H1 (cell line): ENCODE data around the gene HOMER3. TPM values are rescaled to one million over a fixed set of nuclear protein-coding genes. Genes with fewer than 3 reads are reported as not detected.

Experiments used
- EZH2 ChIP-seq: fragments of 200-600 bp; sonication (generic); IDR thresholded peaks from 2 replicates; pipeline ENCODE4 v1.7.1; 2012; ENCODE audit warnings: low read depth, mild to moderate bottlenecking, moderate library complexity, low read length, inconsistent platforms; ENCODE audit not compliant: severe bottlenecking
- GABPA ChIP-seq: IDR thresholded peaks from 2 replicates; pipeline ENCODE4 v1.6.1; 2011; ENCODE audit warnings: mild to moderate bottlenecking, low read length, moderate library complexity, borderline replicate concordance; ENCODE audit not compliant: insufficient read depth
- JUN ChIP-seq: IDR thresholded peaks from 2 replicates; pipeline ENCODE4 v1.6.1; 2011; ENCODE audit warnings: low read depth, mild to moderate bottlenecking, improper control_type of control experiment, low read length
- MAFK ChIP-seq: IDR thresholded peaks from 2 replicates; pipeline ENCODE4 v1.6.1; 2012; ENCODE audit warnings: low read depth, mild to moderate bottlenecking, improper control_type of control experiment, low read length
- PHF8 ChIP-seq: fragments of 200-600 bp; sonication (generic); conservative IDR thresholded peaks from 2 replicates; pipeline ENCODE4 v1.7.1; 2012; ENCODE audit warnings: low read depth, mild to moderate bottlenecking, inconsistent platforms, low read length, moderate library complexity
- TAF1 ChIP-seq: IDR thresholded peaks from 2 replicates; pipeline ENCODE4 v1.6.1; 2011; ENCODE audit warnings: mild to moderate bottlenecking, low read depth, low read length
- polyA plus RNA-seq, 7 experiments: library from polyadenylated mRNA; depleted of rRNA in 3 of 7; stranded (reverse) in 5 of 7; unstranded in 2 of 7; fragments of >200 nt in 5 of 7; fragments of 200-250 nt in 2 of 7; gene quantifications; 1 replicate in 5 of 7; 2 replicates in 1 of 7; 4 replicates in 1 of 7; pipeline versions ENCODE4 v1.2.1 to v1.2.3, GENCODE V29; 2011 to 2013; ENCODE audit warnings: missing spikeins in 2 of 7, mixed read lengths in 2 of 7
- total RNA-seq: library from RNA; stranded (reverse); fragmentation: NEBNext Ultra II Directional; extraction: Animal tissue kit (Norgen Biotek cat#: 25700); gene quantifications from 2 replicates; pipeline ENCODE4 v1.2.1, GENCODE V29; 2021

The HOMER3 gene
- total and polyA plus RNA-seq, 2 of the 8 experiments (the other 6 are each of a cell fraction or from before 2014, with no cell fraction given) = 28.3 to 41.6 TPM

- no peak for TF ChIP-seq EZH2
- TF ChIP-seq JUN = no peak
- no peak for TF ChIP-seq PHF8
- TF ChIP-seq GABPA = no peak
- no peak for TF ChIP-seq TAF1
- TF ChIP-seq MAFK = no peak
Observed at GRCh38 chr19:18929311-18929710, 11.7 kb downstream of the HOMER3 start (continued).
